A172 (cell line): ENCODE measurements around the gene KCNQ1OT1. TPM values are rescaled to one million over a fixed set of nuclear protein-coding genes. Genes with fewer than 3 reads are reported as not detected.

Experiments used
- DNase-seq: peaks from one replicate; pipeline ENCODE4 v3.0.0-alpha.2; 2015; ENCODE audit warnings: low spot score
- total RNA-seq: library from RNA; depleted of rRNA; stranded (reverse); fragments of >200 nt; shearing (Covaris generic); gene quantifications from 2 replicates; pipeline ENCODE4 v1.2.3, GENCODE V29; 2014

Gene KCNQ1OT1
- total RNA-seq, 1 experiment from 2014 or later, result 1.1 TPM

- DNase-seq, result no peak
Observed at GRCh38 chr11:2721210-2721916, 21.6 kb upstream of the KCNQ1OT1 start.

- DNase-seq, result no peak
Observed at GRCh38 chr11:2719831-2720590, 20.2 kb upstream of the KCNQ1OT1 start.

GRCh38 chr11:2718817-2719438 is 19.1 kb upstream of the KCNQ1OT1 start:
- no peak for DNase-seq

GRCh38 chr11:2717561-2718325 is 17.9 kb upstream of the KCNQ1OT1 start:
- DNase-seq, result no peak

- no peak for DNase-seq
Observed at GRCh38 chr11:2716376-2717095, 16.7 kb upstream of the KCNQ1OT1 start.

GRCh38 chr11:2715716-2716350 is 16.0 kb upstream of the KCNQ1OT1 start:
- no peak for DNase-seq

GRCh38 chr11:2714871-2715270 is 15.1 kb upstream of the KCNQ1OT1 start:
- no peak for DNase-seq

GRCh38 chr11:2714463-2714800 is 14.6 kb upstream of the KCNQ1OT1 start:
- DNase-seq, result no peak

- no peak for DNase-seq
Observed at GRCh38 chr11:2713661-2714462, 14.1 kb upstream of the KCNQ1OT1 start.

GRCh38 chr11:2713094-2713493 is 13.3 kb upstream of the KCNQ1OT1 start:
- DNase-seq, result no peak

GRCh38 chr11:2711161-2711560 is 11.4 kb upstream of the KCNQ1OT1 start:
- no peak for DNase-seq

GRCh38 chr11:2709429-2709828 is 9.6 kb upstream of the KCNQ1OT1 start:
- no peak for DNase-seq

- no peak for DNase-seq
Observed at GRCh38 chr11:2708757-2709281, 9.0 kb upstream of the KCNQ1OT1 start.

- no peak for DNase-seq
Observed at GRCh38 chr11:2708151-2708581, 8.4 kb upstream of the KCNQ1OT1 start.

GRCh38 chr11:2707736-2708135 is 7.9 kb upstream of the KCNQ1OT1 start:
- no peak for DNase-seq

- no peak for DNase-seq
Observed at GRCh38 chr11:2706321-2706720, 6.5 kb upstream of the KCNQ1OT1 start.

GRCh38 chr11:2704896-2705606 is 5.3 kb upstream of the KCNQ1OT1 start:
- no peak for DNase-seq

- no peak for DNase-seq
Observed at GRCh38 chr11:2704356-2704755, 4.6 kb upstream of the KCNQ1OT1 start.
